Measurements from ENCODE around the gene DHRSX. TPM values are rescaled to one million over a fixed set of nuclear protein-coding genes. Genes with fewer than 3 reads are reported as not detected.
"Not testable (repeated sequence)": the region's sequence is repeated elsewhere in the genome, so short reads cannot be mapped to it uniquely, and the experiment has no call there.

DHRSX gene
- total RNA-seq, 2 donors from 2014 or later = 32.2 to 38.1 TPM

DNA sequence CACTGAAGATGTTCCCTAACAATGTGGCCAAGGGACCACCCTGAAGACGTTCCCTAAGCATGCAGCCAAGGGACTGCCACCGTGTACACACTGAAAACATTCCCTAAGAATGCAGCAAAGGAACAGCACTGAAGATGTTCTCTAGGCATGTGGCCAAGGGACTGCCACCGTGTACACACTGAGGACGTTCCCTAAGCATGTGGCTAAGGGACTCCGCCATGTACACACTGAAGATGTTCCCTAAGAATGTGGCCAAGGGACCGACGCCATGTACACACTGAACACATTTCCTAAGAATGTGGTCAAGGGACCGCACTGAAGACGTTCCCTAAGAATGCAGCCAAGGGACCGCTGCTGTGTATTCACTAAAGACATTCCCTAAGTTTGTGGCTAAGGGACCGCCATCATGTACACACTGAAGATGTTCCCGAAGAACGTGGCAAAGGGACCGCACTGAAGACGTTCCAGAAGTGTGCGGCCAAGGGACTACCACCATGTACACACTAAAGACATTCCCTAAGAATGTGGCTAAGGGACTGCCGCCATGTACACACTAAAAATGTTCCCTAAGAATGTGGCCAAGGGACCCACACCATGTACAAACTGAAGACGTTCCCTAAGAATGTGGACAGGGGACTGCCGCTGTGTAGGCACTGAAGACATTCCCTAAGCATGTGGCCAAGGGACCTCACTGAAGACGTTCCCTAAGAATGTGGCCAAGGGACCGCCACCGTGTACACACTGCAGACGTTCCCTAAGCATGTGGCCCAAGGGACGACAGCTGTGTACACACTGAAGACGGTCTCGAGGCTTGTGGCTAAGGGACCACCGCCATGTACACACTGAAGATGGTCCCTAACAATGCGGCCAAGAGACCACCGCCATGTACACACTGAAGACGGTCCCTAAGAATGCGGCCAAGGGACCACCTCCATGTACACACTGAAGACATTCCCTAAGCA, 54.8 kb downstream of the DHRSX start:
- ATAC-seq = no peak
- intact Hi-C loops (cut with DNase I, micrococcal nuclease) = no loop called here
- DNase-seq = no peak

DNA sequence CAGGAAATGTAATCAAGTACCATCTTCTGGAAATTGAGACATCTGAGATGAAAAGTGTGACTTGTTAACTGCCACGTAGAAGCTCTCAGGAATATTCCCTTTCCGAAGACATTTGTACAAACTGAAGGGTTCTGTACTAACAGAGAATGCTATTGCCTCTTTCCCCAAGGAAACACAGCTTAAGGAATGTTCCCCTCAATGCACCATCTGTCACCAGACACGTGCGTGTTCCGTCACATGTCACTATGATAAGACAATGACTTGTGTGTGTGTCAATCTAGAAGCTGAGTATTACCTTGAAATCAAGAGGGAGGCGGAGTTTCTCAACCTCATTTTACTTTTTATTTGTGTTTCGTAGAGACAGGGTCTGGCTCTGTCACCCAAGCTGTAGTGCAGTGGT, 58.1 kb downstream of the DHRSX start:
- ATAC-seq = no peak
- intact Hi-C loops (cut with DNase I, micrococcal nuclease) = no loop called here
- no peak for DNase-seq

DNA sequence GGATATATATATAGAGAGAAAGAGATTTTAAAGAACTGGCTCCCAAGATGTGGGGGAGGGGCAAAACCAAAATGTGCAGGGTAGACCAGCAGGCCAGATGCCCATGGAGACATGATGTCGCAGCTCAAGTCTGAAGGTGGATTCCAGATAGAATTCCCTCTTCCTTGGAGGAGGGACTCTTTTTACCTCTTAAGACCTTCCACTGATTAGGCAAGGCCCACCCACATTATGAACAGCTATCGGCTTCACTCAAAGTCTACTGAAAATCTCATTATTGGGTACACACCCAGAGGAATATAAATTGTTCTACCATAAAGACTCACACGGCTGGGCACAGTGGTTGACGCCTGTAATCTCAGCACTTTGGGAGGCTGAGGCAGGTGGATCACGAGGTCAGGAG, 59.3 kb downstream of the DHRSX start:
- intact Hi-C loops (cut with DNase I, micrococcal nuclease) = no loop called here
- ATAC-seq (no peak), DNase-seq (no peak)

DNA sequence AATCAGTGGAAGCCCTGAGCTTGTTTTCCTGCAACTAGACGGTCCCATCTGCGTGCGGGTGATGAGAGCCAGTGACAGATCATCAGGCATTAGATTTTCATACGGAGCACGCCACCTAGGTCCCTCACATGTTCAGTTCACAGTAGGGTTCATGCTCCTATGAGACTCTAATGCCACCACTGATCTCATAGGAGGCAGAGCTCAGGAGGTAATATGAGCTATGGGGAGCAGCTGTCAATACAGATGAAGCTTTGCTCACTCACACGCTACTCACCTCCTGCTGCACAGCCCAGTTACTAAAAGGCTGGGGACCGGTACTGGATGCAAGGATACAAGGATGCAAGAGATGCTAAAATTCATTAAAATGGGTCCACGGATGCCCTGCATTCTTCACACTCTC, 61.2 kb downstream of the DHRSX start:
- intact Hi-C loops (cut with DNase I, micrococcal nuclease) = no loop called here
- DNase-seq (no peak), ATAC-seq (no peak)

DNA sequence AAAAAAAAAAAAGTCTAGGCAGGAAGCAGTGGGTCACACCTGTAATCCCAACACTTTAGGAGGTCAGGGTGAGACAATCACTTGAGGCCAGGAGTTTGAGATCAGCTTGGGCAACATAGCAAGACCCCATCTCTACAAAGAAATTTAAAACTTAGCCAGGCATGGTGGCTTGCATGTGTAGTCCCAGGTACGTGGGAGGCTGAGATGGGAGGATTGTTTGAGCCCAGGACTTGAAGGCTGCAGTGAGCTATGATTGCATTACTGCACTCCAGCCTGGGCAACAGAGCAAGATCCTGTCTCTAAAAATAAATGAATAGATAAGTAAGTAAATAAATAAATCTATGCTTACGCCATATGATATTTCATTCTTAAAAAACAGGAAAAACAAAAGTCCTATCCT, 65.3 kb downstream of the DHRSX start:
- DNase-seq = no peak
- intact Hi-C loops (cut with DNase I, micrococcal nuclease) = no loop called here
- ATAC-seq = no peak

DNA sequence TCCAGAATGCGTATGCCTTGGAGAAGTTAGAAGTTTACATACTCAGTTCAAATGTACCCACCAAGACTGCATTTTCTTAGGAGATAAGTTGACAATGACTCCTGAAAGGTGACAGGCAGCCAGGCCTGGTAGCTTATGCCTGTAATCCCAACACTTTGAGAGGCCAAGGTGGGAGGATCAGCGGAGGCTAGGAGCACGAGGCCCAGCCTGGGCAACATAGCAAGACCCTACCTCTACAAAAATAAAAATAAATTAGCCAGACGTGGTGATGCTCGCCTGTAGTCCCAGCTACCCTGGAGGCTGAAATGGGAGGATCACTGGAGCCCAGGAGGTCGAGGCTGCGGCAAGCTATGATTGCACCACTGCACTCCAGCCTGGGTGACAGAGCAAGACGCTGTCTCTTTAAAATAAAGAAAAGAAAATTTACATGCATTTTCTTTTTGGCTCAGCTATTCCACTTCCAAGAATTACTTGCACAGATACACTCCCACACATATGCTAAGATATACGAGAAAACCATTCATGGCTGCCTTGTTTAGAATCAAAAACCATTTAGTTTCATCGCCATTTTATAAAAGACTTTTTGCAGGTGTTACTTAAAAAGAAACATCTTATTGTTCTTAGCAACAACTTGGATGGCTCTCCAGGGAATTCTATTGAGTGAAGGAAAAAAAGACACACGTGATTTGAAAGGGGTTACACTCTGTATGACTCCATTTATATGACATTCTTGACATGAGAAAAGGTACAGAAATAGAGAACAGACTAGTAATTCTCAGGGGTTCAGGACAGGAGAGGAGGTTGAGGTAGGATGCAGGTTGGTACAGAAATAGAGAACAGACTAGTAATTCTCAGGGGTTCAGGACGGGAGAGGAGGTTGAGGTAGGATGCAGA, 66.3 kb downstream of the DHRSX start:
- DNase-seq = no peak
- no peak for ATAC-seq

DNA sequence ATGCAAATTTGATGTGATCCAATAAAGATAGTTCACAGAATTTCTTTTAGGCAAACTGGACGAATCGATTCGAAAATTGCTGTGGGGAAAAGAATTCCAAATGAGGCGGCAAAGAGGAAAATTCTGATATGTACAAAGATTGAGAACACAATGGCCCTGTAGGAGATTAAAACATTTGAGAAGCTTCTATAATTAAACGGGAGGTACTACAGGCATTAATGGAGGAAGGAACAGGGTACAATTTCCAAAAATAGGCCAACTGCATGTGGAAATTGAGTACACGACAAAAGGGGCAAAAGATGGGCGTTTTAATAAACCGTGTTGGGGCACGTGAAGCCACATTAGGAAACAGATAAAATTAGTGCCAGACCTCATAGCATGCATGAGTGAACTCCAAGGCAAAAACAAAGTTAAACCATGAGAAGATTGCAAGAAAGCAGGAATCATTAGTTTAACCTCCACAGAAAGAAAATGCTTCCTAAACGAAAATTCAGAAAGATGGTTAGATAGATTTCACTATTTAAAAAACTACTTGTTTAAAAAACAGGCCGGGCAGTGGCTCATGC, 68.4 kb downstream of the DHRSX start:
- DNase-seq (no peak), ATAC-seq (no peak)
- intact Hi-C loops (cut with DNase I, micrococcal nuclease) = no loop called here

More for the DNA sequence above, 66.3 kb downstream of the DHRSX start:
- intact Hi-C loops (cut with DNase I, micrococcal nuclease) = no loop called here

DNA sequence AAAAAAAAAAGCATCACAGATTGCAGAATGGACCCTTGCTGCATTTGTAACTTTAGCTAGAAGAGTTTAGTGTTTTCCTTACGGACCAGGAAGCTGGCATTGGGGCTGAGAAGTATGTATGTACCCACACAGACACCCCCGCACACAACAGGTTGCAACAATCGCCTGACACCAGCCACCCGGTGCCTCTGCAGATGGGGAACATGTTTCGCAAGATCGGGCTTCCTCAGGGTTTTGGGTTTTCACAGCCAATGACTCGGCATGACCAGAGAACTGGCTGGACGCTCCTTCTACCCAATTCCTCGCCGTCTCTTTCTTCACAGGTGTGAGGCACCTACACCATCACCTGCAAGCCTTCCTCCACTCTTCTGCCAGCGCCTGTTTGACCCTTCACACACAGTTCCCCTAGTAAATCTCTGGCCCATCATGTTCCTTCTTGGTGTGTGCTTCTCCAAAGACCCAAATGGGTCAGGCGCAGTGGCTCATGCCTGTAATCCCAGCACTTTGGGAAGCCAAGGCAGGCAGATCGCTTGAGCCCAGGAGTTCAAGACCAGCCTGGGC, 70.4 kb downstream of the DHRSX start:
- intact Hi-C loops (cut with DNase I, micrococcal nuclease) = no loop called here
- DNase-seq (no peak), ATAC-seq (no peak)

DNA sequence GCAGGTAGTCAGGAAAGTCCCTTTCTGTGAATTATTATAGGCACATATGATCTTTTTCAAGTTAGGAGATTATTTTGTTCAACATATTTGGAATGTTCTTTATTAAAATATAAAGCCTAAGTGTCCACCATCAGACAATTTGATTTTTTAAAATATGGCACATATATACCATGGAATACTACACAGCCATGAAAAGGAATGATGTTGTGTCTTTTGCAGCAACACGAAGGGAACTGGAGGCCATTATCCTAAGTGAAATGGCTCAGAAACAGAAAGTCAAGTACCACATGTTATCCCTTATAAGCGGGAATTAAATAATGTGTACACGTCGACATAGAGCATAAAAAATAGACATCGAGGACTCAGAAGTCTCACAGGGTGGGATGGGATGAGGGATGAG, 73.0 kb downstream of the DHRSX start:
- DNase-seq = no peak
- intact Hi-C loops (cut with DNase I, micrococcal nuclease) = no loop called here
- no peak for ATAC-seq

DNA sequence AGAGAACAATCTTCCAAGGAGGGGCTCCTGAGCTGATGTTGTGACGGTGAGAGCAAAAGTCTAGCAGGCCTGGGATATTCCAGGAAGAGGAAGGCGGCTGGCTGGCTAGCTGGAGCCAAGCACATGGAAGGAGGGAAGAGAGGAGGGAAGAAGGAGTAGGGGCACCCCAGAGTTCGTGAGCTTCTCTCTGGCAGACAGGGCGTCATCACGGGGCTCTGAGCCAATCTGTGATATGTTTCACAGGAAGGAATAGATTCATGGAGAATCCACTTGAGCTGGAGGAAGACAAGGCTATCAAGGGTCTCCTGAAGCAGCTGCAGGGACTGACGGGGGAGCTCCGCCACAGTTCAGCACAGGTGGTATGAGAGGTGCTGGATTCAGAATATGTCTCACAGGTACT, 73.6 kb downstream of the DHRSX start:
- DNase-seq (no peak), ATAC-seq (no peak)
- intact Hi-C loops (cut with DNase I, micrococcal nuclease) = no loop called here

DNA sequence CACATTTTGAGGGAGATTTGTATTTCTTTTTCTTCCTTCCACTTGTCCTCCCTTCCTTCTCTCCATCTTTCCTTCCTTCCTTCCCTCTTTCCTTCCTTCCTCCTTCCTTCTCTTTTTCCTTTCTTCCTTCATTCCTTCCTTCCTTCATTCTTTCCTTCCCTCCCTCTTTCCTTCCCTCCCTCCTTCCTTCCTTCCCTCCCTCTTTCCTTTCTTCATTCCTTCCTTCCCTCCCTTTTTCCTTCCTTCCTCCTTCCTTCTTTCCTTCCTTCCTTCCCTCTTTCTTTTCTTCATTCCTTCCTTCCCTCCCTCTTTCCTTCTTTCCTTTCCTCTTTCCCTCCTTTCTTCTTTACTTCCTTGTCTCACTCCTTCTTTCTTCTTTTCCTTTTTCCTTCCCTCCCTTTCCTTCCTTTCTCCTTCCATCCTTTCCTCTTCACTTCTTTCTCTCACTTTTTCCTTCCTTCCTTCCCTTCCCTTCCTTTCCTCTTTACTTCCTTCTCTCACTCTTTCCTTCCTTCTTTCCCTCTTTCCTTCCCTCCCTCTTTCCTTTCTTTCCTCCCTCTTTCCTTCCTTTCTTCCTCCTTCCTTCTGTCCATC, 74.4 kb downstream of the DHRSX start:
- no peak for ATAC-seq
- no peak for DNase-seq
- intact Hi-C loops (cut with DNase I, micrococcal nuclease) = no loop called here

DNA sequence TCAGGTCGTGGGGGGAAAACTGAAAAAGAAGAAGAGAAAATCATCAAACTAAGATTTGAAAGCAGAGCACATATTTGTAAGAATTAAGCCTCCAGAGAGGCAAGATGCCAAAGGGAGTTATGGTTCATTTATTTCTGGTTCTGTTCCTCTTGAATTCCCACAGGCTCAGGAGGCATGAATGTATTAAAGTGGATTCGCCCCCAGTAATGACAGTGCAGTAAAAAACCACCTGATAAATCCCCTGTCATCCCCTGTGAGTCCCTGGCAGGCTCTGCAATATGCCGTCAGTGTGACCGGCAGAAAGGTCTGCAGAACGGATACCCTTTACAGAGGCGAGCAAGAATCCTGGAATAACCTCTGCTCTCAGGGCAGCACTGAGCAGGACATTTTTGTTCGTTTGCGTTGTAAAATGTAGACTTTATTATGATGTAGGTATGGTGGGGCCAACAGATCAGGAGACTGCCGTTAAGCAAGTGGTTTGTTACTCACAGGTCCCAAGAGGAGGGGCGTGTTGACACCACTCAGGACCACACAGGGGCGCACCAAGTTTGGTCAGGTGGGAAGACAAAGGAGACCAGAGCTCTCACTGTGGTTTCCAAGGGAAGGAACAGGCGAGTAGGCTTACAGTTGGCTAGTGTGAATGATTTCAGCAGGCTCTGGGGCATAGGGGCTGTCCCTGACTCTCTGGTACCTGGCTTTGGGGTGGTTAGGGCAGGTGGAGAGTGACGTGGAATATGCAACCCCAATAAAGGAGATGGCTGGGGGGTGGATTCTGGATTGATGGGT, 75.3 kb downstream of the DHRSX start:
- intact Hi-C loops (cut with DNase I, micrococcal nuclease) = no loop called here
- ATAC-seq = no peak
- DNase-seq = no peak

DNA sequence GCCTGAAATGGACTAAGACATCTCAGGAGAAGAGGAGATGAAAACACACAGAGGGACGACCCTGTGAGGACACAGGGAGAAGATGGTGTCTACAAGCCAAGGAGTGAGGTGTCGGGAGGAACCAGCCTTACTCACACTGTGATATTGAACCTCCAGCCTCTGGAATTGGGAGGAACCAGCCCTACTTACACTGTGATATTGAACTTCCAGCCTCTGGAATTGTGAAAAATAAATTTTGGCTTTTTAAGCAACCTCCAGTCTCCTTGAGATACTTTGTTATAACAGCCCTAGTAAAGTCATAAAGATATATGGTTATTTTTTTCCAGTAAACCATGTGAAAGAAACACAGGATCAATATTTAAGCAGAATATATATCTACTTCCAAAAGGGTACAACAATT, 76.5 kb downstream of the DHRSX start:
- intact Hi-C loops (cut with DNase I, micrococcal nuclease) = no loop called here
- no peak for ATAC-seq
- DNase-seq = no peak

DNA sequence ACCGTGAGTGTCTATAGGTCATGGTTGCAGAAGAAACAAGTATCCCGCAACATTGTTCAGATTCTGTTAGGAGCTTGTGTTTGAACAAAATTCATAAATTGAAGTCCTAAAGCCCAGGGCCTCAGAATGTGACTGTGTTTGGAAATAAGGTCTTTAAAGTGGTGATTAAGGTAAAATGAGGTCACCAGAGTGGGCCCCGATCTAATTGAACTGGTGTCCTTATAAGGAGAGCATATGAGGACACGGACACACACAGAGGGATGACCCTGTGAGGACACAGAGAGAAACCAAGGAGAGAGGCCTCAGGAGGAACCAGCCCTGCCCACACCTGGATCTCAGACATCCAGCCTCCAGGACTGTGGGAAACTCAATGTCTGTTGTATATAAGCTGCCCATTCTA, 76.9 kb downstream of the DHRSX start:
- DNase-seq = no peak
- ATAC-seq = no peak
- intact Hi-C loops (cut with DNase I, micrococcal nuclease) = no loop called here

DNA sequence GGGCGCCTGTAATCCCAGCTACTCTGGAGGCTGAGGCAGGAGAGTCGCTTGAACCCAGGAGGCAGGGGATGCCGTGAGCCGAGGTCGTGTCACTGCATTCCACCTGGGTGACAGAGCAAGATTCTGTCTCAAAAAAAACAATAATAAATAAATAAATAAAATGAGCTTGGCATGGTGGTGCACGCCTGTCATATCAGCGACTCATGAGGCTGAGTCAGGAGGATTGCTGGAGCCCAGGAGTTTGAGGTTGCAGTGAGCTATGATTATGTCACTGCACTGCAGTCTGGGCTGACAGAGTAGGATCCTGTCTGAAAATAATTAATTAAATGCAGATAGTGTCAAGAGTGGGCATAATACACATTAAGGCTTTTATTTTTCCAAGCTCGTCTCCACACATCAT, 77.5 kb downstream of the DHRSX start:
- DNase-seq (no peak), ATAC-seq (no peak)
- intact Hi-C loops (cut with DNase I, micrococcal nuclease) = no loop called here

DNA sequence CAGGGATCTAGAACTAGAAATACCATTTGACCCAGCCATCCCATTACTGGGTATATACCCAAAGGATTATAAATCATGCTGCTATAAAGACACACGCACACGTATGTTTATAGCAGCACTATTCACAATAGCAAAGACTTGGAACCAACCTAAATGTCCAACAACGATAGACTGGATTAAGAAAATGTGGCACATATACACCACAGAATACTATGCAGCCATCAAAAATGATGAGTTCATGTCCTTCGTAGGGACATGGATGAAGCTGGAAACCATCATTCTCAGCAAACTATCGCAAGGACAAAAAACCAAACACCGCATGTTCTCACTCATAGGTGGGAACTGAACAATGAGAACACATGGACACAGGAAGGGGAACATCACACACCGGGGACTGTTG, 81.4 kb downstream of the DHRSX start:
- DNase-seq; intact Hi-C loops (cut with DNase I, micrococcal nuclease): not testable (repeated sequence)

DNA sequence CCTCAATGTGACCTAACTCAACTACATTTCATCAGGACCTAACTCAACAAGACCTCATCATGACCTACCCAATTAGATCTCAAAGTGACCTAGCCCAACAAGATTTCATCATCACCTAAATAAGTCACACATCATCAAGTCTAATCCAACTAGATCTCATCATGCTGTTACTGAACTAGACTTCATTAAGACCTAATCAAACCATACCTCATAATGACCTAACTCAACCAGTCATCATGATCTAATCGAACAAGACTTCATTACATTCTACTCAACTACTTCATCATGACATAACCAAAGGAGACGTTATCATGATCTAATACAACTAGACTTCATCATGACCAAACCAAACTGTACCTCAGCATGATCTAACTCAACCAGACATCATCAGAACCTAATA, 82.8 kb downstream of the DHRSX start:
- ATAC-seq = no peak
- DNase-seq = no peak
- intact Hi-C loops (cut with DNase I, micrococcal nuclease) = no loop called here

More for the DNA sequence above, 81.4 kb downstream of the DHRSX start:
- ATAC-seq = not testable (repeated sequence)

Measured in left colon (tissue), 2 donors.